Activated naive CD4-positive, alpha-beta T cell treated with anti-CD3 and anti-CD28 coated beads for 36 hours (primary cell): ENCODE data around the gene TBC1D24. TPM values are rescaled to one million over a fixed set of nuclear protein-coding genes. Genes with fewer than 3 reads are reported as not detected.

Experiments
- CTCF ChIA-PET: fragments of 350-600 bp; sonication (Branson Sonifier 250); formaldehyde crosslinking; loops from one replicate; lab custom pipeline; 2021; ENCODE audit warnings: antibody characterized with exemption; lab: Charles Lee
- DNase-seq: peaks from one replicate; pipeline ENCODE4 v3.0.0-alpha.2; 2020
- H3K27ac Mint-ChIP-seq: one replicate; pipeline ENCODE4 v1.8.0; 2021; ENCODE audit warnings: mild to moderate bottlenecking, mixed read lengths
- H3K27me3 Mint-ChIP-seq: one replicate; pipeline ENCODE4 v1.8.0; 2021; ENCODE audit warnings: low read depth, mixed read lengths
- H3K36me3 Mint-ChIP-seq: one replicate; pipeline ENCODE4 v1.8.0; 2021; ENCODE audit warnings: low read depth, mixed read lengths
- H3K4me1 Mint-ChIP-seq: one replicate; pipeline ENCODE4 v1.8.0; 2021; ENCODE audit warnings: low read depth, mixed read lengths
- H3K4me3 Mint-ChIP-seq: one replicate; pipeline ENCODE4 v1.8.0; 2021; ENCODE audit warnings: mild to moderate bottlenecking, moderate library complexity, mixed read lengths
- H3K9me3 Mint-ChIP-seq: one replicate; pipeline ENCODE4 v1.8.0; 2021; ENCODE audit warnings: mixed read lengths
- intact Hi-C: fragments of 100-400 bp; cut with micrococcal nuclease; formaldehyde crosslinking; loops from one replicate; pipeline ENCODE4 v1.15.1; 2023
- total RNA-seq, 2 experiments: library from RNA; stranded (reverse); gene quantifications; one replicate each; pipeline ENCODE4 v1.2.3, GENCODE V29; 2021

The TBC1D24 gene
- total RNA-seq, 2 experiments from 2014 or later = 8.1 to 8.6 TPM

DNA sequence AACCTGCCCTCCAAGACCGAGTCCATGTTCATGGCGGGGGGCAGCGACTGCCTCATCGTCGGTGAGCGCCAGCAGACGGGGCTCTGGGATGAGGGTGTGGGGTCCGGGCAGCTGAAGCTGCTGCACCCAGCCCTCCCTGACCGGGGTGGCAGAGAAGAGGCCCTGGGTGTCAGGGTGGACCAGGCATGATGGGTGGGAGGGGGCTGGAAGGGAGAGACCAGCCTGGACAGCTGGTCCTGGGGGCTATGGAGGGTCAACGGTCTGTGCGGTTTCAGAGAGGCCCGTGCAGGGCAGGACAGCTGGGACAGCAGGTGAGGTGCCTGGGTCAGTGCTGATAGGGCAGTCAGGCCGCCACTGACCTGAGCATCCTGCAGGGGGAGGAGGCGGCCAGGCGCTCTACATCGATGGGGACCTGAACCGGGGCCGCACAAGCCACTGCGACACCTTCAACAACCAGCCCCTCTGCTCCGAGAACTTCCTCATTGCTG is 25.5 kb downstream of the TBC1D24 start:
- no peak overlapping the region for H3K4me3 Mint-ChIP-seq
- H3K27ac Mint-ChIP-seq = no peak overlapping the region
- H3K27me3 Mint-ChIP-seq = no peaks in the 10 kb centered on the region
- peaks cover 2% of the 10 kb centered on the region for H3K4me1 Mint-ChIP-seq
- intact Hi-C loops = no loop called here
- CTCF ChIA-PET = interaction anchor here (0.6 to 1.8 kb wide), 9 partner anchors 9 to 305 kb away, joined by 3 to 8 read pairs (median 4); no protein-coding TSS in a partner anchor
- no peaks in the 10 kb centered on the region for H3K9me3 Mint-ChIP-seq
- no peak for DNase-seq
- peaks cover 4% of the 10 kb centered on the region for H3K36me3 Mint-ChIP-seq

DNA sequence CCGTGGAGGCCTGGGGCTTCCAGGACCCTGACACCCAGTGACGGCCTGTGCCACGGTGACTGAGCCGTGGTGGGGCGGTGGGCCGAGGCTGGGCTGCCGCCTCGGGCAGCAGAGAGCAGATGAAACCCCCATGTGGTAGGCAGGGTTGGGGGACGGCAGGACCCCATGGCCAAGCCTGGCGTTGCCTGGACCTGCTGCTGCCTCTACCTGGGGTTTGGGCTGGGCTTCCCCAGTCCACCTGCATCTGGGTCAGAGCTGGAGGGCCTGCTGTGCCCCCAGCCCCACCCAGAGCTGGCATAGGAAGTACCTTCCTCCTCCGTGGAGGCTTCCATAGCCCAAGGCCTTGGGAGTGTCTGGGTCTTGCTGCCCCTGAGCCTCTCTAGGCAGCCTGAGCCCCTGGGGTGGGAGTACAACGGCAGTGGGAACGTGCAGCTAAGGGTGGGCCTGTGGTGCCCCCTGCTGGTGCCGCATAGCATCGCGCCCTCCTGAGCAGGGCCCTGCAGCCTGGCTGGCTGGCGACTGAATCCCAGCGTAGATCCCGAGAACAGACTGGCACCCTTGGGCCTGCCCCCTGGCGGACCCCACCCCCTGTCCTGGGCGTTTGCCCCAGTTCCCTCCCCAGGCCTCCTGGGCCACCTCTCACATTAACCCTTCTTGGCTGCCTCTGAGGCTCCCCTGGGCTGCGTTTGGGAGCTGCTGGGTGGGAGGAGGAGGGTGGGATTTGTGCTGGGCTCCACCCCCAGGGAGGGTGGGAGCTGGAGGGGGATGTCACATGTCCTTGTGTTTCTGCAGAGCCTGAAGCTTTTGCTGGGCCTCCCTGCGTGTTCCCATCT is 26.2 kb downstream of the TBC1D24 start:
- H3K4me1 Mint-ChIP-seq = peaks cover 2% of the 10 kb centered on the region
- no peak overlapping the region for H3K4me3 Mint-ChIP-seq
- DNase-seq = peak; percentile 84
- peaks cover 4% of the 10 kb centered on the region for H3K36me3 Mint-ChIP-seq
- intact Hi-C loops = loop anchor here (1.0 kb wide), 3 partner anchors 72 to 306 kb away; partner anchors contain the start of genes ABCA3 and CCNF
- no peaks in the 10 kb centered on the region for H3K27me3 Mint-ChIP-seq
- H3K9me3 Mint-ChIP-seq = no peaks in the 10 kb centered on the region
- no peak overlapping the region for H3K27ac Mint-ChIP-seq
- CTCF ChIA-PET = interaction anchor here (0.6 to 1.8 kb wide), 22 partner anchors 9 to 795 kb away, joined by 3 to 8 read pairs (median 3); partner anchors contain the start of genes ABCA3, ECI1 and MAPK8IP3

DNA sequence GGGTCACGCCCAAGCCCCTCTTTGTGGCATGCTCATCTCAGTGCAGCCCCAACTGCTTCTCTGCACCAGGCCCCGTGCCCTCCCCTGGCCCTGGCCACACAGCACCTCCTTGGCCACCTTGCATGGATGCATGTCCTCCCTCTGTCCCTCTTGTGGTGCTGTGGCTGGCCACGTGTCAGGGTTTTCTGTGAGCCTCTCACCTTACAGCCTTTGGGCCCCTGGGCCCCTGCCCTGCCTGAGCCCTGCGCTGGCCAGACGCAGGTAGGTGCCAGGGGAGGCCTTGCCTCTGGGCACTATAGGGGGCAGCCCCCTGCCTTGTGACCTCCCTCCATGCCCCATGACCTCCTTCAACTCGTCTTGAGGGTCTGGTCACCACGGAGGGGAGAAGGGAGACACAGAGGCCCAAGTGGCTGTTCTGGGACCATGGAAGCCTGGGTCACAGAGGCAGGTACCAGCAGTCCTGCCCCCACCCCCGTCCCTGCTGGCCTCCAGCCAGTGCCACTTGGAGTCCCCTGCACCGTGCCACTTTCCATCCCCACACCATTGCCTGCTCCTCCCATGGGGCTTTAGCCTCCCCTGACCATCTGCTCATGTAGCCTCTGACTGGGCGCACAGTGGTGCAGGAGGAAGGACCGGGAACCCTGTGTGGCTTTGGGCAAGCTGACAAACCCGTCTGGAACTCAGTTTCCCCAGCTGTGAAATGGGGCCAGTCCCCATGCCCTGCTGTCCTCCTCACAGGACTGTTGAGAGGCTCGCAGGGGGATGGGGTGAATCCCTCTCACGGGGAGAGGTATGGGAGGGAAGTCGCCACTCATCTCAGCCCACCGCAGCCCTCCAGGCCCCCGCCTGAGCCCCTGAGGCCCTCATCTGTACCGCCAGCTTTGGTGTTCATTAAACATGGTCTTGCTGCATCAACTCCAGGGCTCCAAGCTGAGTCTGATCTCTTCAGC is 27.3 kb downstream of the TBC1D24 start:
- Mint-ChIP-seq H3K4me3 (no peak overlapping the region), H3K4me1 (peaks cover 2% of the 10 kb centered on the region), H3K36me3 (peaks cover 4% of the 10 kb centered on the region), H3K27ac (no peak overlapping the region), H3K9me3 (no peaks in the 10 kb centered on the region), H3K27me3 (no peaks in the 10 kb centered on the region)
- CTCF ChIA-PET = interaction anchor here (0.6 to 1.8 kb wide), 17 partner anchors 8 to 315 kb away, joined by 3 to 8 read pairs (median 3); partner anchors contain the start of genes ABCA3 and ECI1
- intact Hi-C loops = loop anchor here (1.0 kb wide), 3 partner anchors 73 to 307 kb away; partner anchors contain the start of genes ABCA3 and CCNF
- DNase-seq = no peak

DNA sequence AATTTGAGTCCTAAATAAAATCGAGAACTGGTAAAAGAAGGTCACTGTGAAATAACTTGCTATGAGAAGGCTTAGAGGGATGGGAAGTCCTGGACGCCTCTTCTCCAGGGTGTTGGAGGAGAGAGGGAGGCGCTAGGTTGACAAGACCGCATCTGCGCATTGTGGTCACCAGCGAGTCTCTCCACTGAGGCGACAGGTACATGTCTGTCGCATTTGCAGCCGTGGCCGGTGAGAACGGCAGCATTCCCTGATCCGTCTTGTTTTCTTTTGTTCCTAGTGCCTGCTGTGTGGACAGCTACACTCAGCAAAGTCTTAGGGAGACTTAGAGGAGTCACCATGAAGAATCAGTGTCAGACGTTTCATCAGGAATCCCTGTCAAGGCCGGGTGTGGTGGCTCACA is 30.8 kb downstream of the TBC1D24 start:
- DNase-seq = no peak
- peaks cover 2% of the 10 kb centered on the region for H3K4me1 Mint-ChIP-seq
- intact Hi-C loops = no loop called here
- peaks cover 1% of the 10 kb centered on the region for H3K36me3 Mint-ChIP-seq
- no peaks in the 10 kb centered on the region for H3K9me3 Mint-ChIP-seq
- no peak overlapping the region for H3K4me3 Mint-ChIP-seq
- CTCF ChIA-PET = no interaction called here
- H3K27me3 Mint-ChIP-seq = no peaks in the 10 kb centered on the region
- no peak overlapping the region for H3K27ac Mint-ChIP-seq

DNA sequence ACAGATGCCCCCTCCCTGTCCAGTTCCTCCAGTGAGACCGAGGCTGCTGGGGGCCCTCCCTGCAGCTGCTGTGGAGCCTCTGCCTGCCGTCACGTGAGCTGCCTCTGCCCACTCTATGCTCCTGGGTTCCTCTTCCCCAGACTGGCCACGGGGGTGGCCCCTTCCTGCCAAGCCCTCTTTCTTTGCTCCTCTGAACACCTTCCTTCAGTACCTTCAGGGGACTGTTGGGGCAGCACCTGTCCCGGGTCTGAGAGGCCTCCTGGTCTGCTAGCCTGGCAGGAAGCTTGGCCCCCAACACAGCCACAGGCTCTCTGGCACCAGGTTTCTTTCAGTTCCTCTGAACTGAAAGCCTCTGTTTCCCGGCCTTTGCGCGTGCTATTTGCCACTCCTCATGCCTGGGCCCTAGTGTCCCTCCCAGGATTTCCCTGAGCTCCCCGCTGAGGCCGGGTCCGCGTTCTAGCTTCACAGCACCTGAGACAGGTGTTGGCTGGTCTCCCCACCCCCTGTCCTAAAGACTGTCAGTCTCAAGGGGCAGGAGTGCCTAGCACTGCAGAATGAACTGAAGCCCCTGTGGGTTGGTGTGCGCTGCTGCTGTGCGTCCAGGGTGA is 32.2 kb downstream of the TBC1D24 start:
- no peaks in the 10 kb centered on the region for H3K27me3 Mint-ChIP-seq
- DNase-seq = no peak
- no peaks in the 10 kb centered on the region for H3K9me3 Mint-ChIP-seq
- CTCF ChIA-PET = interaction anchor here (0.5 to 0.7 kb wide), 2 partner anchors 119 to 453 kb away, joined by 3 read pairs; no protein-coding TSS in a partner anchor
- H3K4me1 Mint-ChIP-seq = no peaks in the 10 kb centered on the region
- no peak overlapping the region for H3K4me3 Mint-ChIP-seq
- no peak overlapping the region for H3K27ac Mint-ChIP-seq
- no peaks in the 10 kb centered on the region for H3K36me3 Mint-ChIP-seq
- intact Hi-C loops = no loop called here

DNA sequence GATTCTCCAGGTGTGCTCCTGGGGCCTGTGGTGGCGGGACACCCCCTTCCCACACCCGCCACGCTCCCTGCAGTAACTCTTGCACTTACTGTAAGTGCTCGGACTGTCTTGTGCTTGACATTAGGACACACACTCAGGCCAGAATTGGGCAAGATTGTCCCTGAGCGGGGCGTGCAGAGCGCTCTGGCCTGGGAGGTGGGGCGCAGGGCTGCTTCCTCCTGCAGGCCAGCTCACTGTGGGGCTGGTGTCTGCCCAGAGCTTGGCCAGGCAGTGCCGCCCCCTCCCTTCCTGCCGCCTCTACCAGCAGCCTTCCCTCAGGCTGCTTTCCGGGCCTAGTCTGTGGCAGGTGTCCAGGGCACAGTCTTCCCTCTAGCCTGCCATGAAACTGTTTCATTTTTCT is 32.7 kb downstream of the TBC1D24 start:
- CTCF ChIA-PET = interaction anchor here (0.5 kb wide), 1 partner anchor 452 kb away, joined by 3 read pairs; no protein-coding TSS in a partner anchor

DNA sequence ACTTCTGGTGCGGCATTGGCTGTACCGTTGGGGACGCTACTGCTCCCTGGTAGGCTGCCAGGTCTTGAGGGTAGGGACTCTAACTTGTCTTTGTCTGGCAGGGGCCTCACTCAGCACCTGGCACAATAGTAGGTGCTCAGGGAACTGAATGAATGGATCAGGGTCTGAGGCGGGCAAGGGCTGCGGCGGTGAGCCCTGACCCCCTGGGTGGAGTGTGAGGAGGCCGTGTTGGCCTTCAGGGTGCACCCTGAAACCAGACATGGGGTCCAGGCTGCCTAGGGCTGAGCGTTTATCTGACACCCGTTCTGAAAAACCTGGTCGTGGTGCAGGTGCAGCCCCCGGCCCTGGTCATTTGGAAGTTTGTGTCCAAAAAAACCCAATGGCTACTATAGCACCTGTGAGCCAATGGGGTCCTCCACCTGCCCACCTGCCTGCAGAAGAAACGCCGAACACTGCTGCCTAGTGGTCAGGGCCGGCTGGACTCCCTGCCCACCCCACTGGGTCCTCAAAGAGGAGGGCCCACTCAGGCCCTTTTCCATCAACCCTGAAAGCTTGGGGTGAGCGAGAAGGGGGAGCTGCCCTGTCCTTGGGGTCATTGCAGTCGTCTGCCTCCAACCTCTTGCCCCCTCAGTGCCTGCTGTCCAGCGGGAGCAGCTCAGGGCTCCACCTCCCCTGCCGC is 33.9 kb downstream of the TBC1D24 start:
- no peaks in the 10 kb centered on the region for H3K9me3 Mint-ChIP-seq
- no peaks in the 10 kb centered on the region for H3K36me3 Mint-ChIP-seq
- H3K27me3 Mint-ChIP-seq = no peaks in the 10 kb centered on the region
- no peak overlapping the region for H3K4me3 Mint-ChIP-seq
- H3K27ac Mint-ChIP-seq = no peak overlapping the region
- intact Hi-C loops = no loop called here
- no peak for DNase-seq
- peaks cover 10% of the 10 kb centered on the region for H3K4me1 Mint-ChIP-seq
- CTCF ChIA-PET = no interaction called here

More for the DNA sequence above, 32.7 kb downstream of the TBC1D24 start:
- no peaks in the 10 kb centered on the region for H3K27me3 Mint-ChIP-seq
- H3K27ac Mint-ChIP-seq = no peak overlapping the region
- no peaks in the 10 kb centered on the region for H3K9me3 Mint-ChIP-seq
- no peak overlapping the region for H3K4me3 Mint-ChIP-seq
- intact Hi-C loops = no loop called here
- no peak for DNase-seq
- H3K36me3 Mint-ChIP-seq = no peaks in the 10 kb centered on the region
- peaks cover 2% of the 10 kb centered on the region for H3K4me1 Mint-ChIP-seq

DNA sequence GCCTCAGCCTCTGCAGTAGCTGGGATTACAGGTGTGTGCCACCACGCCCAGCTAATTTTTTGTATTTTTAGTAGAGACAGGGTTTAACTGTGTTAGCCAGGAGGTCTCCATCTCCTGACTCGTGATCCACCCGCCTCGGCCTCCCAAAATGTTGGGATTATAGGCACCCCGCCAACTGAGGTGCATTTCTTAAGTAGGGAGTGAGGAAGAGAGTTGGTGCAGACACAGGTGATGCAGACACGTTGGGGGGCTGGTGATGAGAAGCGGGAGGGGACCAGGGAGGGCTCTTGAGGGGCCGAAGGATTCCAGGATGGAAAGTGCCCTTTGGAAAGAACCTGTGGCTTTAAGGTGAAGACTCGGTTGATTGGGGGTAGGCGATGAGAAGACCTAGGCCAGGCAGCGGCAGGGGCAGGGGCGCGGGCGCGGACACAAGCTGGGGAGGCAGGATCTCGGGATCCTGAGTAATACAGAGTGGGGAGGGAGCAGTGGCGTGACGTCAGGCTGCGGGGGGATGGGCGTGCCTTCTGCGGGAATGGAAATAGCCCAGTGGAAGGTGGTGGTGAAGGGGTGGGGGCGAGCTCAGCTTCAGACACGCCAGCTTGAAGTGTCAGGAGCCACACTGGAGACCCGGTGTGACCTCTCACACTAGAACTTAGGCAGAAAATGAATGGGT is 36.3 kb downstream of the TBC1D24 start:
- H3K36me3 Mint-ChIP-seq = peaks cover 4% of the 10 kb centered on the region
- H3K27me3 Mint-ChIP-seq = no peaks in the 10 kb centered on the region
- CTCF ChIA-PET = interaction anchor here (1.5 kb wide), 1 partner anchor 10 kb away, joined by 4 read pairs; no protein-coding TSS in a partner anchor
- no peak overlapping the region for H3K27ac Mint-ChIP-seq
- no peak for DNase-seq
- H3K9me3 Mint-ChIP-seq = no peaks in the 10 kb centered on the region
- intact Hi-C loops = loop anchor here (5.0 kb wide), 2 partner anchors 161 to 211 kb away; partner anchors contain the start of gene PRSS27
- no peak overlapping the region for H3K4me3 Mint-ChIP-seq
- H3K4me1 Mint-ChIP-seq = peaks cover 25% of the 10 kb centered on the region

DNA sequence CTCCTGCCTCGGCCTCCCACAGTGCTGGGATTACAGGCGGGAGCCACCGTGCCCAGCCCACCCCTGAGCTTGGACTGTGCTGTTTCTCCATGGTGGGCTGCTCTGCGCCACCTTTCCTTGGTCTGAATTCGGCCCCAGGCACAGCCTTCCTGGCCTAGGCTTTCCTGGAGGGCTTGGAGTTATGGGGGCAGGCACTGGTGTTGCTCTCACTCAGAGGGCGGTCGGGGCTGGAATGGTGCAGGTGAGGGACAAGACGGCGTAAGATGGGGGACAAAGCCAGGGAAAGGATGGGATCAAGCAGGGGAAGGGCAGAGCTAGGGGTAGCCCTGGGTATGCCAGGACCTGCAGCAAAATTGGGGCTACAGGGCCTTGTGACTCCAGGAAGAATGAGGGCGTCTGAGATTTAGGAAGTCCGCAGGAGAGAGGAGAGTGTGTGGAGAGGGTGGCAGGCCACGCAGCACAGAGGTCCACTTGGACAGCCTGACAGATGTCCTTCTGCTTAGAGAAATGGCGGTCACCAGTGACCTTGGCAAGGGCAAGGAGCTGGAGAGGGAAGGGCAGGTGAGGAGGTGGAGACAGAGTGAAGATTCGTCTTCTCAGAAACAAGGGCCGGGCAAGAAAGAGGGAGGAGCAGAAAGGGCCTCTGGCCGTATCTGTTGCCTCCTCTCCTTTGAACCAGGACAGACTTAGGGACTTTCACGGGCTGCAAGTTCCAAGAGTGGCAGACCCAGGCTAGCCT is 37.2 kb downstream of the TBC1D24 start:
- Mint-ChIP-seq H3K4me3 (peak overlapping the region; percentile 67), H3K4me1 (peaks cover 34% of the 10 kb centered on the region), H3K27me3 (no peaks in the 10 kb centered on the region), H3K9me3 (no peaks in the 10 kb centered on the region), H3K36me3 (peaks cover 4% of the 10 kb centered on the region), H3K27ac (no peak overlapping the region)
- intact Hi-C loops = loop anchor here (2.0 to 5.0 kb wide), 3 partner anchors 83 to 210 kb away; partner anchors contain the start of genes CCNF and PRSS27
- no peak for DNase-seq
- CTCF ChIA-PET = interaction anchor here (0.5 to 1.5 kb wide), 2 partner anchors 11 to 98 kb away, joined by 3 to 4 read pairs; no protein-coding TSS in a partner anchor
